ENCODE data around the gene SLC25A46.
A peak's percentile ranks its signal among the peaks of the same experiment; 100 is the strongest.

Gene SLC25A46

GRCh38 chr5:110754181-110754580, 15.4 kb downstream of the SLC25A46 start:
- Histone ChIP-seq H2AFZ (ENCODE audit: low read depth, low read length) (no peak overlapping the region), H3K4me2 (ENCODE audit: insufficient read depth, low read length) (no peak overlapping the region), H3K4me3 (ENCODE audit: low read depth in 1 of 2, low read length in 2 of 2) (no peak overlapping the region), H3K79me2 (ENCODE audit: insufficient read depth, low read length) (no peaks in the 10 kb centered on the region), H3K27ac (ENCODE audit: low read length) (no peak overlapping the region), H3K9ac (ENCODE audit: low read depth, low read length) (no peak overlapping the region), H3K4me1 (ENCODE audit: insufficient read depth, low read length) (no peaks in the 10 kb centered on the region), H3K9me3 (ENCODE audit: insufficient read depth, low read length, severe bottlenecking) (no peaks in the 10 kb centered on the region), H4K20me1 (ENCODE audit: insufficient read depth, low read length) (no peaks in the 10 kb centered on the region), H3K27me3 (ENCODE audit: insufficient read depth, low read length, poor library complexity) (no peaks in the 10 kb centered on the region), H3K36me3 (ENCODE audit: insufficient read depth, low read length) (peaks cover 56% of the 10 kb centered on the region)
- TF ChIP-seq CTCF (IDR thresholded peaks at IDR 0.05; ENCODE audit: borderline replicate concordance, extremely low read depth, low read length, poor library complexity, severe bottlenecking) (no peak), EZH2 (IDR thresholded peaks at IDR 0.05; ENCODE audit: borderline replicate concordance, low read depth, low read length, severe bottlenecking) (no peak)
- ATAC-seq (ENCODE audit: insufficient read depth, low read depth) (no peak), DNase-seq (no peak)

GRCh38 chr5:110757118-110757729, 18.4 kb downstream of the SLC25A46 start:
- peak; percentile 63; the same call in 2 of the 3 replicates for ATAC-seq (ENCODE audit: insufficient read depth, low read depth)
- TF ChIP-seq EZH2 (IDR thresholded peaks at IDR 0.05; ENCODE audit: borderline replicate concordance, low read depth, low read length, severe bottlenecking) (no peak), CTCF (IDR thresholded peaks at IDR 0.05; ENCODE audit: borderline replicate concordance, extremely low read depth, low read length, poor library complexity, severe bottlenecking) (peak; percentile 78)
- H3K79me2 ChIP-seq (ENCODE audit: insufficient read depth, low read length): no peaks in the 10 kb centered on the region
- H3K9me3 ChIP-seq (ENCODE audit: insufficient read depth, low read length, severe bottlenecking): no peaks in the 10 kb centered on the region
- no peaks in the 10 kb centered on the region for H4K20me1 ChIP-seq (ENCODE audit: insufficient read depth, low read length)
- H2AFZ ChIP-seq (ENCODE audit: low read depth, low read length): no peak overlapping the region
- no peak overlapping the region for H3K9ac ChIP-seq (ENCODE audit: low read depth, low read length)
- no peaks in the 10 kb centered on the region for H3K4me1 ChIP-seq (ENCODE audit: insufficient read depth, low read length)
- no peak overlapping the region for H3K4me2 ChIP-seq (ENCODE audit: insufficient read depth, low read length)
- H3K27ac ChIP-seq (ENCODE audit: low read length): no peak overlapping the region
- H3K4me3 ChIP-seq (ENCODE audit: low read depth in 1 of 2, low read length in 2 of 2): no peak overlapping the region
- DNase-seq: peak; percentile 18
- peaks cover 68% of the 10 kb centered on the region for H3K36me3 ChIP-seq (ENCODE audit: insufficient read depth, low read length)
- H3K27me3 ChIP-seq (ENCODE audit: insufficient read depth, low read length, poor library complexity): no peaks in the 10 kb centered on the region

- no peak overlapping the region for H3K4me2 ChIP-seq (ENCODE audit: insufficient read depth, low read length)
- H3K36me3 ChIP-seq (ENCODE audit: insufficient read depth, low read length): peaks cover 65% of the 10 kb centered on the region
- no peaks in the 10 kb centered on the region for H3K4me1 ChIP-seq (ENCODE audit: insufficient read depth, low read length)
- no peaks in the 10 kb centered on the region for H4K20me1 ChIP-seq (ENCODE audit: insufficient read depth, low read length)
- no peaks in the 10 kb centered on the region for H3K79me2 ChIP-seq (ENCODE audit: insufficient read depth, low read length)
- no peak for TF ChIP-seq CTCF (IDR thresholded peaks at IDR 0.05; ENCODE audit: borderline replicate concordance, extremely low read depth, low read length, poor library complexity, severe bottlenecking)
- no peak for TF ChIP-seq EZH2 (IDR thresholded peaks at IDR 0.05; ENCODE audit: borderline replicate concordance, low read depth, low read length, severe bottlenecking)
- ATAC-seq (ENCODE audit: insufficient read depth, low read depth) (no peak), DNase-seq (no peak)
- no peak overlapping the region for H2AFZ ChIP-seq (ENCODE audit: low read depth, low read length)
- H3K27me3 ChIP-seq (ENCODE audit: insufficient read depth, low read length, poor library complexity): no peaks in the 10 kb centered on the region
- no peak overlapping the region for H3K4me3 ChIP-seq (ENCODE audit: low read depth in 1 of 2, low read length in 2 of 2)
- H3K9ac ChIP-seq (ENCODE audit: low read depth, low read length): no peak overlapping the region
- H3K9me3 ChIP-seq (ENCODE audit: insufficient read depth, low read length, severe bottlenecking): no peaks in the 10 kb centered on the region
- no peak overlapping the region for H3K27ac ChIP-seq (ENCODE audit: low read length)
Observed at GRCh38 chr5:110760158-110760557, 21.4 kb downstream of the SLC25A46 start.

Measured in DND-41 (cell line).